GM21576 (cell line): Measurements from ENCODE around the gene PLXDC2.
"Not testable (repeated sequence)": the region's sequence is repeated elsewhere in the genome, so short reads cannot be mapped to it uniquely, and the experiment has no call there.

Experiments used
- ATAC-seq: cut with Tn5 transposase; IDR thresholded peaks from one replicate; pipeline ENCODE4 v1.9.1; 2021; ENCODE audit warnings: mild to moderate bottlenecking, moderate library complexity; ENCODE audit not compliant: unreplicated experiment

PLXDC2 gene

DNA sequence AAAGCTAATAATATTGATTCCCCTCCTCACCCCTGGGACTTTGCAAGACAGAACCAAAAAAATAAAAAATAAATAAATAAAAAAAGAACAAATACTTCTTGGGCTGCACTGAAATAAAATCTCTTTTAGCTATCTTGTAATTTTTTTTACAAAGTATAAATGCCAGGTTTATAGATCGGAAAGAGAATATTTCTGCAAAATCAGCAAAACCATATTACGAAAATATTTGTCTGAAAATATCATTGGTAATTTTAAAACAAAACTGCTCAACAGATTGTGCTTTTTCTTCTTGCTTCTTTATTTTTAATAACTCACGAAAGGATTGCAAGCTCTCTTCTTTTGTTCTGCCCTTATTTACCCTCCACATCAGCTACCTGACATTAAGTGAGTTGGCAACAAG, 213.3 kb downstream of the PLXDC2 start:
- ATAC-seq: no peak

DNA sequence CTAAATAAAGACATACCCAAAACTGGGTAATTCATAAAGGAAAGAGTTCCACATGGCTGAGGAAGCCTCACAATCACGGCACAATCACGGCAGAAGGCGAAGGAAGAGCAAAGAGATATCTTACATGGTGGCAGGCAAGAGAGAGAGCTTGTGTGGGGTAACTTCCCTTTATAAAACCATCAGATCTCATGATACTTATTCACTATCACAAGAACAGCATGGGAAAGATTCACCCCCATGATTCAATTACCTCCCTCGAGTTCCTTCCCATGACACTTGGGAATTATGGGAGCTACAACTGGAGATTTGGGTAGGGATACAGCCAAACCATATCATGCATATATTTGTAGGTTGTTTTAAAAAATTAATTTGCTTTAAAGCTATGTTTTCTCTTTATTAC, 217.2 kb downstream of the PLXDC2 start:
- ATAC-seq: no peak

DNA sequence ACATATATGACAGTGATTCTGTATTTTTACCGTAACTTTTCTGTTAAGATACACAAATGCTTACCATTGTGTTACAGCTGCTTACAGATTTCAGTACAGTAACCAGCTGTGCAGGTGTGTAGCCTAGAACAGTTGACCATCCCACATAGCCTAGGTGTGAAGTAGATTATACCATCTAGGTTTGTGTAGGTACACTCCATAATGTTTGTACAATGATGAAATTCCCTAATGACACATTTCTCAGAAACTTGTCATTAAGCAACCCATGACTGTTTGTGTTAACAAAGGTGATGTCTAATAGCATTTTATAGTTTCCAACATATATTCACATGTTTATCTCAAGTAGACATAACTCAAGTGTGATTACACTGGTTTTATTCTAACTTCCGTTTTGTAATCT, 218.5 kb downstream of the PLXDC2 start:
- ATAC-seq: no peak

DNA sequence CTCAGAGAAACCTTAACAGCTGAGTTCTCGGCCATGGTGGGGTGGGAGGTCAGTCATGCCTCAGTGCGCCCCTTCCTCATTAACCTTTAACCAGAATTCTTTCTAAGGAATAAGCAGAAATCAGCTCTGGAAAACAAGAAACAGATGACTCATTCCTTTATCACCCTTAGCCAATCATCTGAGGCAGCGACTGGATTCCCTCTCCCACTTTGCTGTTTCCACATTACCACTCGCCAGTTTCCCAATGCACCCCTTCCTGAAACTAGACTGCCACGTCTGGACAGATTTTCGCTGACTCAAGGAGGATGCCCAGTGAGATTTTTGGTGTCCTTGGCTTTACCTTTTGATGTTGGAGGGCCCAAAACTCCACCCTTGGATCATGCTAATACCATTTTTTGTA, 223.8 kb downstream of the PLXDC2 start:
- no peak for ATAC-seq

DNA sequence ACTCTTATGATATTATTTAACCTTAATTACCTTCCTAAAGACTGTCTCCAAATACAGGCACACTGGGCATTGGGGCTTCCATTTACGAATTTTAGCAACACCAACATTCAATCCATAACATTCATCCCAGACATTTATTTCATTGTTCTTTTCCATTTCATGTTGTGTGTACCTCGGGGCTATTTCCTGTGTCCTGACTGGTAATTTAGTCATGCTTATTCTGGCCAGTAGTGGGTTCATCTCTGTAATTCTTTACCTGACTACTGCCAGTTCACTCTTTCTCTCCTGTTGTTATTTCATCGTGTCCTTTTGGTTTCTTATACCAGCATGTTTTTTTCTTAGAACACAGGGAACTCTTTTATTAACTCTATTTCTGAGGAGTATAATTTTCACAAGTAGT, 225.7 kb downstream of the PLXDC2 start:
- no peak for ATAC-seq

DNA sequence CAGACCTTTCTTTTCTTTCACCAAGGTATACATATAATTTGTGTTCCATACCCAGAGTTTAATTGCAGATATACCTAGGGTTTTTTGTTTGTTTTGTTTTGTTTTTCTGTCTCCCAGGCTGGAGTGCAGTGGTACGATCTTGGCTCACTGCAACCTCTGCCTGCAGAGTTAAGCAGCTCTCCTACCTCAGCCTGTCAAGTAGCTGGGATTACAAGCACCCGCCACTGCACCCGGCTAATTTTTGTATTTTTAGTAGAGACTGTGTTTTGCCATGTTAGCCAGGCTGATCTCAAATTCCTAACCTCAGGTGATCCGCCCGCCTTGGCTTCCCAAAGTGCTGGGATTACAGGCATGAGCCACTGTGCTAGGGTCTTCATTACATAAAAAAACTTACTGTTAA, 228.9 kb downstream of the PLXDC2 start:
- ATAC-seq: not testable (repeated sequence)

DNA sequence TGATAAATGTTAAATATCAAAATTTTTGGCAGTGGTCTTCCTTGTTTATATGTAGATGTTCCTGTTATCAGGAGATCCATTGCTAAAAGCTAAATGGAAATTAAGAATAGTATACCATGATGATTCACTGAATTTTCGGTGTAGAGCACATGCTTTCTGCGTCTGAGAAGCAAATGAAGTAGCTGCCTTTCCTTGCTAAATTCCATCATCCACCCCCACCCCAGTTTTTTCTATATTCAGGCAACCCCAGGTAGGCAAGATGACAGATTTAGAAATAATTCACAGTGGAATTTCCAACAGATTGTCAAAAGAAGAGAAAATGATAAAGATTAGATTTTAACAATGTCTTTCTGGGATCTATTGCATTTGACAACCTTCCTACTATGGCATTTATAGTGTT, 231.9 kb downstream of the PLXDC2 start:
- no peak for ATAC-seq

DNA sequence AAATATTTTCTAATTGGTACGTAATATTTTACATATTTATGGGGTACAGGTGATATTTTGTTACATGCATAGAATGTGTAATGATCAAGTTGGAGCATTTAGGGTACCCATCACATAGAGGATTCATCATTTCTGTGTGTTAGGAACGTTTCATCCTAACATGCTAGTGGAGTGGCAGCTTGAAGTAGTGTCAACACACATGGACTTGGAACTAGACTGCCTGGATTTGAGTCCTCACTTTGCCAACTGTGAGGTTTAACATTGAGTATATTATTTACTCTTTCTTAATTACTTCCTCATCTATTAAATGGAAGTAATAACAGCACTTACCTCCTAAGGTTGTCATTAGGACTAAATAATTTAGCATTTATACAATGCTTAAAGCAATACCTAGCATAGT, 241.9 kb downstream of the PLXDC2 start:
- ATAC-seq: no peak

DNA sequence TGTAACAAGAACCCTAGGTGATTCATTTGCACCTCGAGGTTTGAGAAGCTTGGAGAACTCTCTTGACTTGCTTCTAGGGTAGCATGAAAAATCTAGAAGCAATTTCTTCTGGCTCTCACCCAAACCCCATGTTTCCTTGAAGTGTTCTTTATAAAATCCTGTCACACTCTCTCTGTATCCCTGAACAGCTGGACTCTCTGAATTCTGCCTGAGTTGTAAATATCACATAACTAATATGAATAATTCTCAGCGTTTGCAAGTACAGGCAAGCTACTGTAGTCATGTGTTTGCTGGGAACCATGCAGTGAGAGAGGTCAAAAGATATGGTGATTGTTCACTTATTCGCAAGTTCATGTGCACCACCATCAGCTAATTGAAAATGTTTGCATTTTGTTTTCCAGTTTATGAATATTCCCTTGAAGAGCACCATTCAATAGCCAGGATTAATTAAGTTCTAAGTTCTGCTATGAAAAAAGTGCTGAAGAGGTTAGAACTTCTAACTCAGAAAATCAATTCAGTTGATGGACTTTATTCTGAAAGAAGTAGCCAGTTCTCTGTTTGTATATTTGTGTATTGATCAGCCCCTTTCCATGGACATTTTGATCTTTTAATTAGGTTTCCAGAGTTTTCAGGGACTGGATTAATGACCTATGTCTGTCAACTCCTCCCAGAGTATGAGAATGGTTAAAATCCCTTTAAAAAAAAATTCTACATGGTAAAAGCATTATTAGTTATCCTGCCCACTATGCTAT, 243.0 kb downstream of the PLXDC2 start:
- no peak for ATAC-seq

DNA sequence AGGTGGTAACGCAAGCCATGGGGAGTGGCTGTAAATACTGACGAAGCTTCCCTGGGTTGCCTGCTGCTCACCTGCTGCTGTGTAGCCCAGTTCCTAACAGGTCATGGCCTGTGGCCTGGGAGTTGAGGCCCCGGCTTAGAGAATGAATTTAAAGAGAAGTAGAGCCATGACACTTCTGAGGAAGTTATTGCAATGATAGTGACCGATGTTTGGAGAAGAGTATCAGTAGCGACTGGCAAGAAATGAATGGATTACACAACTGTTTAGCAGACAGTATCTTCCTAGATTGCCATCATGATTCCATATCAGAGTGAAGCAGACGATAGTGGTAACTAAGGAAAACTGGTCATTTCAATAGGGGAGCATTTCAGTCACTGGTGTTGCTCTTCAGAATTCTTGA, 249.6 kb downstream of the PLXDC2 start:
- ATAC-seq: no peak

DNA sequence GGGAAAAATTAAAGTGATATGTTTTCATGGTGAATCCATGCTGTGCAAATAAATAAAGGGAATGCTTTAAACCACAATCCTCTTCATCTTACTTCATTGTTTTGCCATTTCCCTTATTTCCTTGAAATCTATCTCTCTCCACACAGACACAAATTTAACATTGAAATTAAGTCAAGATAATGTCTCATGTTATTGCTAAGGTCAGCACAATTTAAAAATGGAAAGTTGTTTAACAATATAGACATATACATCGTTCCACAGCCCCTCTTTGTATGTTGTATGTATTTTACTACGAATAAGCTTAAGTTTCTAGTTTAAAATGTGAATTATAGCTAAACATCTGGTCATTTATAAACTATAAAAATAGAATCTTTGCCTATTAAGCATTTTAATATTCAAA, 256.9 kb downstream of the PLXDC2 start:
- no peak for ATAC-seq

DNA sequence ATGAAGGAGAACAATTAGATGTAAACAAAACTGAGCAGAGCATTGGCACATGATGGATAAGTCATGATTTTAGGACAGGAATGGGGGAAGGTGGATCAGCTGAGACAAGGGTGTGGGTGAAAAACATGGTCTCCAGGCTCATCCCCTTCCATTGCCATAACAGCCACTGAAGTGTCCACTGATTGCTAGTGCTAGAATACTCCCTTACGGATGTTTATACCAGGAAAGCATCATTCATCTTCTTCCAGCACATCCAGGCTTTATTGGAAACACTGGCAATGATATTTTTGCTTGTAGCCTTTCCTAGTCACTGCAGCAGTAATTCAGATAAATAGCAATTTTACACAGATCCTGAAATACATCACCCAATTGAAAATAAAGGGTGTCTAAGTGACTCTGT, 259.5 kb downstream of the PLXDC2 start:
- ATAC-seq: no peak

DNA sequence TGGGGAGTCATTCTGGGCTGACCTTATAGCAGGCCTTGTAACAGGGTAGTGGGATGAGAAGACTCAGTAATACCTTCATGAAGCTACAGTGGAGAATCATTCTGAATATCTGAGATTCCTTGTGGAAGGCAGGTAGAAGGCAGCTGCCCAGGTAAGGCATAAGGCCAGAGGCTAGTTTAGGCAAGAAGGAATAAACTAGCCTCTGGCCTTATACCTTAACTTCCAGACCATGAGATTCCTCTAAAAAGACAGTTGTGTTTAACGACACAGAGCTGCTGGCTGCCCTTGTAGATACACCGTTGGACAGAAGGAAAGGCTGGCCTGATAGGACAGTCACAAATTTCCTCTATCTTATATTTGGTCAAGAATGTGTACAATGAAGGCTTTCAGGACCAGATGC, 268.2 kb downstream of the PLXDC2 start:
- ATAC-seq: no peak

DNA sequence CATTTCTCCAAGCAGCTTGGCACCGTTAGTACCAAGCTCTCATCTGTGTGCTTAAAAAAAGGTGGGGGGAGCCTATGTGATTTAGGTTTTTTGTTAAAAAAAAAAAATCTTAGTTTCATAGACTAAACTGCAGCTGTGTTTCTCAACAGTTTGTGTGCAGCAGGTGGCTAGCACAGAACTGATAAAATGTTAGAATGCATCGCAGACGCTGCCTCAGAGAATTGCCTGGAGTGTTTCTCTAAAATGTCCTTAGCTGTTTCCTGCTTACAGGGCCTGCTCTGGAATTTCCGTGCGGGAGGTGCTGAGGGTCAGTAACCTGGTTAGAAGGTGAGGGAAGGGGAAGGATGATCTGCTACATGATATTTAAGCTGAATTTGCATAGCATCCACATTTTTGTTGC, 268.9 kb downstream of the PLXDC2 start:
- no peak for ATAC-seq

DNA sequence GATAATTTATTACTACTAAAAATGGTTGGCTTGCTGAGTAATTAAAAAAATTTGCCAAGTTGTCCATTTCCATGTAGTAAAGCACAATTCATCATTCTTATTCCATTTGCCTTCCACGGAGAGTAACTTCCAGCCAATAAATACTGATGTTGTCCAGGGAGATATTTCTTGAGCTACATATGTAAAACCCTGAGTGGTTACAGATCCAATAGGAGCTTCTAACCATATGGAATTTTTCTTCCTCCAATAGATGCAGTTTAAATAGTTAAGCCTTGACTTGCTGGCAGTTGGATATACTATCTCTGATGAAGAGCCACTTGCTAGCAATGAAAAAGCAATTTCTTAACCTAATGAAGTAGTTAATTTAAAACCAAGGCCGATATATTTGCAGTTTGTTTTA, 271.1 kb downstream of the PLXDC2 start:
- no peak for ATAC-seq

DNA sequence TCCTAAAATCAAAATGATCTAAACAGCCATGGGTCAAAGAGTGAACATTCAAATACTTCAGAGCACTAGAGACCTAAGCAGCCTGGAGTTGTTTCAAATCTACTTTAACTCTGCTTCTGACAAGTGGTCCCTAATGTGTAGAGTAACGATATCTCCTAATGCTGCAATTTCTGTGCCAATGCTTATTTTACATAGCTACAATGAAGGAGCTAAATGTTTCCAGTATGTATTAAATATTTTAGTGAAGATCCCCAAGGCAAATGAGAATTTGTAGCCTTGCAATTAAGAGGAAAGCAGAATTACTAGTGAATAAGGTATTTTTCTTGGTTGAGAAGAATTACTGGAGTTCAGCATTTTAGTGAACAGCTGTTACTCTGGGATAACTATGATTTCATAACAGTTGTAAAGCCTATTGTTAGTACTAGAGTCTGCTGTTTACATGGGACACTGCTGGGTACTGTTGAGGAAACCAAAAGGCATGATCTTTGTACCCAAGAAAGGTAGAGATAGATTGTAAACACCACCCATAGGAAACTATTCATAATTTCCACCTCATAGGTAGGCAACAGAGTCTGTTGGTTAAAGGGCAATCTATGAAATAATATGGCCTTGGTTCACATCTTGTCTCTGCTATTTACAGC, 271.9 kb downstream of the PLXDC2 start:
- ATAC-seq: no peak

DNA sequence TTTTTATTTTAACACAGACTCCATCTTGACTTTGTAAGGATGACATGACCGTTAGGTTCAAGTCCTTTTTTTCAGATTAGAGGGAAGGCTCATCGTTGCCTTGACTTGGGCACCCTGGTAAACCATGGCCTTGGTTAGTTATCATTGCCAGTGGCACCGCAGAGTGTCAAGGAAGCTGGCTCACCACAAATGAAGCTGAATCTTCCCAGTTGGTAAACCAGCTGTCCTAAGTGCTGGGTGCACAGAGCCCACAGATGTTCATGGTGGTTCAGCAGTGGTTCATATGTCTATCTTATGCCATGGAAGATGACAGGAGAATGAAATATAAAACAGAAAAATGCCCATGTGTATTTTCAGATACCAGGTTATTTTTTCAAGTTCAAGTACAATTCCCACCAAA, 273.6 kb downstream of the PLXDC2 start:
- no peak for ATAC-seq

DNA sequence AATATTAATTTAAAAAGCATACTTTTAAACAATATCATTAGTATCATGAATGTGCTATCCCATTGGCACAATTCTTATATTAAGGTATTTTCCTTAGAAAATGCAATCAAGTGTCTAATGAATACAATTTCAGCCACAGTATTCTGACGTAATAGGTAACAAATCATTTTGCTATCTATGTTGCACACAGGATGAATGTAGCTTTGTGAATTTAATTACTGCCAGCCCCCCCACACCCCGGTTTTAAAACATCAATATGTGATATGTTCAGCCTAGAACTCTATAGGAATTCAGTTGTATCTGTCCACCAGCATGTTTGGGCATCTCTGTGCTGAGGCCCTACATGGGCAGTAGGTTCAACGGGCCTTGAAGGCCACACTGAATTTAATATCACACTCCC, 274.6 kb downstream of the PLXDC2 start:
- ATAC-seq: no peak

DNA sequence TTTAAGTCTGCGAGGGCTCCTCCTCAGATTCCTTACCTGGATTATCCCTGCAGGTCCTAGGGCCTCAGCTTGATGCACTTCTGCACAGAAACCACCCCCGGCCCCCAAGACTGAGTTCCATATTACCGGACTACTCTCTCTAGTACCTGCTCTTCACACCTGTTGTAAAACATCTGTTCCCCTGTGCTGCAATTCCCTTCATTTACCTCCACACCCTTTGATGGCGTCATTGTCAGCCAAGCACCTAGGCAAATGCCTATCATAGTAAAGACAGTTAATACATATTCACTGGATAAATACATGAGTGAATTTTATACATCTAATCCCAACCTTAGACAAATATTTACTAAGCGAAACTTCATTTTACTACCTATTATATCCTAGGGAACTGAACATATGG, 275.5 kb downstream of the PLXDC2 start:
- no peak for ATAC-seq

DNA sequence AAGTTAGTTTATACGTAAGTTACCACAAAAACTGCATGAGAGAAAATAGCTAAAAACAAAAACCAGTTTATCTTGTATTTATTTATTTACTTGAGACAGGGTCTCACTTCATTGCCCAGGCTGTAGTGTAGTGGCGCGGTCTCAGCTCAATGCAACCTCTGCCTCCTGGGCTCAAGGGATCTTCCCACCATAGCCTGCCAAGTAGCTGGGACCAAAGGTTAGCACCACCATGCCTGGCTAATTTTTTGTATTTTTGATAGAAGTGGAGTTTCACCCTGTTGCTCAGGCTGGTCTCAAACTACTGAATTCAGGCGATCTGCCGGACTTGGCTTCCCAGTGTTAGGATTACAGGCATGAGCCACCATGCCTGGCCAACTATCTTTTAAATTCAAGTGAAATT, 277.4 kb downstream of the PLXDC2 start:
- ATAC-seq: no peak

DNA sequence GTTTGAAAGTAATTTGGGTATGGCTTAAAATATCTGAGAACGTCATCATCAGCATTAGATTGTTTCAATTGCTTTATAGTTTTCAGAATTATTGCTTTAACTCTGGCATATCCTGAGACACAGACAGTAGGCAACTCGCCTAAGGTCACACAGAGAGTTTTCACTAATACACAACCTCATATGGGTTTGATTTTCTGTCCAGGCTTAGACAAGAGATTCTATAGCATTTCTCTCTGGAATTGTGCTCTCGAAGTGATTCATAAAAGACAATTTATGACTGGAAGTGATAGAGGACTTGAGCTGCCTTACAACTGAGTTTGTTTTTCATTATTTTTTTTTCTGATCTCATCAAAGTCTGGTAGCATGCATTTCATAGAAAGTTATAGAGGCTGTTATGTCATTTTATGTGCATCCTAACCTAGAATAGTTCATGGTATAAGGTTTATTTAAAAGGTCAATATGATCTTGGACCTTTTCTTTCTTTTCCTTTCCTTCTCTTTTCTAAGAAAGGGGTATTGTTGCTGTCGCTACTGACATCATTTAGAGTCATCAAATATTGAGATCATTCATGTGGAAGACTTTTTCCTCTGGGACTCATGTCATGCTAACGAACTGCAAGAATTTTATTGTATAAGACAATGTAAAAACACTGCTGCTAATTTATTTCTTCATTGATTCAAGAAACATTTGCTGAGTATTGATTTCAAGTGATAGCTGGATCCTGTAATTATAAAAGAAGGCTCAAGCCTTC, 278.2 kb downstream of the PLXDC2 start:
- ATAC-seq: no peak

DNA sequence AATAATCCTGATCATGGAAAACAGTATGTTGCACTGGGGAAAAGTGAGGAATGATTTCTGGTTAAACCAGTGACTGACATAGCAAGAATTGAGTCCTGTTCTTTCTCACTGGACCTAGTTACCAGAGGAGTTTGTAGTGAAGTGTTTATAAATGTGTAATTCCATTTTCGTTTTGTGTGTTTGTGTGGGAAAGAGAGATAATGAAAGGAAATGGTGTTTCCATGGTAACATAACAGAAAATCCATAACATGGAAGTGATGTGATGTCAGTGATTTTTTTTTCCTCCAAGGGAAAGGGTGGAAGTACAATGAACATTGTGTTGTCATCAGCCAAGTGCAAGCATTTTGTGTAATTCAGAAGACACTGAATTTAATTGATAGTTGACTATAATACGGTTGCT, 283.9 kb downstream of the PLXDC2 start:
- no peak for ATAC-seq
